Middle frontal gyrus (tissue), 1 donor: ENCODE measurements around the gene SLC4A9.
"Not testable (repeated sequence)": the region's sequence is repeated elsewhere in the genome, so short reads cannot be mapped to it uniquely, and the experiment has no call there.

ENCODE experiments used
- DNase-seq: peaks from one replicate; pipeline ENCODE4 v3.0.0-alpha.2; 2015; ENCODE audit warnings: low spot score; ENCODE audit errors: extremely low spot score

The SLC4A9 gene

GRCh38 chr5:140399979-140400729 is 40.2 kb downstream of the SLC4A9 start:
- no peak for DNase-seq

DNA sequence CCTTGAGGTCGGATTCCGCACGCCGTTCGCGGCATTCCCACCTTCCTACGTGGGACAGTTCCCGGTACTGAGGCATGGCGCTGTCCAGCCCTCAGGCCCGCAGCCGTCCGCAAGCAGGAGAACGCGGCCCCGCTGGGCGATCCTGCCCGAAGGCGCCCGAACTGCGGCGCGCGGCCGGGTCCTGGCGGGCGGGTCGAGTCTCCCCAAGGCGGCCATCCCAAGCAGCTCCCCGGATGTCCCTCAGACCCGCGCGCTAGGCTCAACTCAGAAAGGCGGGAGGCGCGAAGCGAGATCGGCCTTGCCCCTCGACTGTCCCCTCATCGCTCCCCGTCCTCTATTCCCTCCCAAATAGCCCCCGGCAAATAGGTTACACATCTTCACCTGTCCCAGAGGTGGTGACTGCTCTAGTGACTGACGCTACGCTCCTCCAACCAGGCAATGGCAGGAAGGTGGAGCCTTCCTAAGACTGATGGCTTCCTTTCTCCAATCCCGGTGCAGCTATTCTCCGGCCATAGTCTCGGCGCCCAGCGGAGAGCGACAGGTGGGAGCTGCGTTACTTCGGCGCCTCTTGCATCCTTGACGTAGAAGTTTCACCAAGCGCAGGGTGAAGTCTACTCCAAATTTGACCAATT is 40.9 kb downstream of the SLC4A9 start:
- DNase-seq, result peak; percentile 89

GRCh38 chr5:140401362-140402257 is 41.6 kb downstream of the SLC4A9 start, which contains the start of gene ANKHD1:
Gene ANKHD1, plus strand, starts transcription at chr5:140401833. Its CDS starts 135 bp downstream, at chr5:140401968.
- DNase-seq, result peak; percentile 100

DNA sequence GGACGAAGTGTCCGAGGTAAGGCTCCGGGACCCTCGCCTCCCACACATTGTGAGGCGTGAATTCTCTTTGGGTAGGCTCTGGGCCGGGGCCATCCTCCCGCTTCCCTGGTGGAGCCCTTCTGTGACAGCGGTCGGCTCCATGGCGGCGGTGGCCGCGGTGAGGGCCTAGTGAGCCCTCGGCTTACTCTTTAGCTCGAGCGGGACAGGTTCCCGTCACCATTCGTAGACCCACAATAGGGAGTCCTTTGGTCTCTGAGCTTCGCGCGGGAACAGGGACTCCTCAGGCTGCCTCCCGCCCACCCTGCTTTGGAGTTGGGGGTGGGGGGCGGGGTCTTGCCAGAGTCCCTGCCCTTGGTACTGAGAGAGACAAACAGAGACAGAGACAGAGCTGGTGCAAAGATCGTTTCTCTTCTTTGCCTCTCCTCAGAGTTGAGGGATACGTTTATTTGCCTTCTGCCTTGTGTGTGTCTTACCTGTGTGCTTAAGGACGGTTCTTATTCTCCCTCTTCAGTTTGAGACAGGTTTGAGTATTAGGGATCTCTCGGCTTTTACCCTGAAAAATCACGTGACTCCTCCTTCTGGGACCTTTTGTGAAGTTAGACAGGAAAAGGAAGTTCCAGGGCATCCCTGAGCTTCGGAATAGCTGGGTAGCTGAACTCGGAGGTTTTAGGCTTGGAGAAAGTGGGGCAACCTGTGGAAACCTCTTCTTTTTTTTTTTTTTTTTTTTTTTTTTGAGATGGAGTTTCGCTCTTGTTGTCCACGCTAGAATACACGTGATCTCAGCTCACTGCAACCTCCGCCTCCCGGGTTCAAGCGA is 42.5 kb downstream of the SLC4A9 start:
- DNase-seq, result no peak

DNA sequence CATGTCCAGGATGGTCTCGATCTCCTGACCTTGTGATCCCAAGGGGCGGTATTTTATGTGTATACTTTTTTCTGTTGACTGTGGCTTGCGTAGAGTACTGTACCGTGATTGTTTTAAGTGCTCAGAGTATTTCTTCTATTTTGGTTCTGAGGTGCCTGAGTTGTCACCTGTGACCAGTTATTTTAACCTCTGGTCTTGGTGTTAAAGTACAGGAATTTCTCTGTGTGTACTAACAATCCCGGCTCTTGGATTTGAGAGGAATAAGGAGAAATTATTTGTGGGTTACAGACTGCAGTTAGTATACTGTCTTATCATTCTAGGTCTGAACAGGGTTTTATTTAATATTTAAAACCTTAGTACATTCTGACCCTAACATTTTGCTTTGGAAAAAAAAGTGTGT is 43.6 kb downstream of the SLC4A9 start:
- no peak for DNase-seq

DNA sequence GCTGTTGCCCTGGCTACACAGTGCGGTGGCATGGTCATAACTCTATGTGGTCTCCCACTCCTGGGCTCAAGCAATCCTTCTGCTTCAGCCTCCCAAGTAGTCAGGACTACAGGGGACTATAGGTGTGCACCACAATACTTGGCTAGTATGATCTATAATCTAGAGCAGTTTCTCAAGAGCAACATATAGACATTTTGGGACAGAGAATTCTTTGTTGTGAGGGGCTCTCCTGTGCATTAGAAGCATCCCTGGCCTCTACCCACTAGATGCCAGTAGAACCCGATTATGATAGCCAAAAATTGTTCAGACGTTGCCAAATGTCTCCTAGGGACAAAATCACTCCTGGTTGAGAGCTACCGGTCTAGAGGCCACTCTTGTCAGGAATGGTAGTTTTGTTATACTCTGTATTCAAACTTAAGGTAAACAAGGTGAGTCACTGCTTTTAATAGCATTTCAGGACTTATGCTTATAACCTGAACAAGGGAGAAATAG is 48.8 kb downstream of the SLC4A9 start:
- DNase-seq, result no peak

DNA sequence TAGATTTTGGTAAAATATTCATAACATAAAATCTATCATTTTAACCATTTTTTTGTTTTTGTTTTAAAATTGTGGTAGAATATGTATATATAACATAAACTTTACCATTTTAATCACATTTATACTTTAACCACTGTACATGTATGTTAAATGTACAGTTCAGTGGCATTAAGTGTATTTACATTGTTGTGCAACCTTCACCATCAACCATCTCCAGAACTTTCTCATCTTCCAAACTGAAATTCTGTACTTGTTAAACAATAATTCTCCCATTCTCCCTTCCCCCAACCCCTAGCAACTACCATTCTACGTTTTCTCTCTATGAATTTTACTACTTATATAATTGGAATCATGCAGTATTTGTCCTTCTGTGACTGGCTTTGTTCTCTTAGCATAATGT is 53.2 kb downstream of the SLC4A9 start:
- no peak for DNase-seq

- no peak for DNase-seq
Observed at GRCh38 chr5:140417235-140417634, 57.2 kb downstream of the SLC4A9 start.

DNA sequence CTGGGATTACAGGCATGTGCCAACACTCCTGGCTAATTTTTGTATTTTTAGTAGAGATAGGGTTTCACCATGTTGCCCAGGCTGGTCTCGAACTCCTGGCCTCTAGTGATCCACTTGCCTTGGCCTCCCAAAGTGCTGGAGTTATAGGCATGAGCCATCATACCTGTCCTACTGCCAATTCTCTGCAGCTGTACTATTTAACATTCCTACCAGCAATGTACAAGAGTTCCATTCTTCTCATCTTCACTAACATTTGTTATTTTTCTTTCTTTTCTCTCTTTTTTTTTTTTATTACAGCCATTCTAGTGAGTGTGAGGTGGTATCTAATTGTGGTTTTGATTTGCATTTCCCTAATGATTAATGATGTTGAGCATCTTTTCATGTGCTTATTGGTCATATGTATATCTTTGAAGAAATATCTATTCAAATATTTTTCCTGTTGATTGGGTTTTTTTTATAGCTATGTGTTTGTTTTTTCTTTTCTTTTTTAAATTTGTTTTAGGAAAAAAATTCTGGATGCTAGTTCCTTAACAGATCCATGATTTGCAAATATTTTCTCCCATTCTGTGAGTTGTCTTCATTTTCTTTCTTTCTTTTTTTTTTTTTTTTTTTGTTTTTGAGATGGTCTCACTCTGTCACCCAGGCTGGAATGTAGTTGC is 59.0 kb downstream of the SLC4A9 start:
- no peak for DNase-seq

- no peak for DNase-seq
Observed at GRCh38 chr5:140420226-140420570, 60.2 kb downstream of the SLC4A9 start.

- no peak for DNase-seq
Observed at GRCh38 chr5:140420665-140421361, 60.8 kb downstream of the SLC4A9 start.

DNA sequence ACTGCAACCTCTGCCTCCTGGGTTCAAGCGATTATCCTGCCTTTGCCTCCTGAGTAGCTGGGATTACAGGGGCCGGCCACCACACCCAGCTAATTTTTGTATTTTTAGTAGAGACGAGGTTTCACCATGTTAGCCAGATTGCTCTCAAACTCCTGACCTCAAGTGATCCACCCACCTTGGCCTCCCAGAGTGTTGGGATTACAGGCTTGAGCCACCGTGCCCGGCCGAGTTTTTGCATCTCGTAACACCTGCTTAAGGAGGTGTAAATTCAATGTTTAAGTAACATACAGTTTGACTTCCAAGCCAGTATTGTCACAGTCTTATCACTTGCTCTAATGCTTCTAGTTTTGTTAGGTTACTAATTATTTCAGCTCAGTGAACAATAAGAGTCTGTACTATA is 61.4 kb downstream of the SLC4A9 start:
- not testable (repeated sequence) for DNase-seq

DNA sequence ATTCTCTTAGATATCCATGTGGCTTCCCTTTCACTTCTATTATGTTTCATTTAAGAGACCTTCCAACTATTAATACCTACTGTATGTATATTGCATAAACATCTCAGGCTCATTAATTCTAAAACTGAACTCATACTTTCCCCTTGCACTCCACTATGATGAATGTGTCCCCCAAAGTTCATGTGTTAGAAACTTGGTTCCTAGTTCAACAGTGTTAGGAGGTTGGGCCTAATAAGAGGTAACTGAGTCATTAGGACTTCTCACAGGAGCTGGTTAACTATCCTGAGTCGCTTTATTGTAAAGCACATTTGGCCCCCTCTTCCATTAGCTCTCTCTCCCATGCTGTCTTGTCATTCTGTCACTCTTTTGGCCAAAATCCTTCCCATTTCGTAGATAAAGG is 63.6 kb downstream of the SLC4A9 start:
- DNase-seq, result no peak

DNA sequence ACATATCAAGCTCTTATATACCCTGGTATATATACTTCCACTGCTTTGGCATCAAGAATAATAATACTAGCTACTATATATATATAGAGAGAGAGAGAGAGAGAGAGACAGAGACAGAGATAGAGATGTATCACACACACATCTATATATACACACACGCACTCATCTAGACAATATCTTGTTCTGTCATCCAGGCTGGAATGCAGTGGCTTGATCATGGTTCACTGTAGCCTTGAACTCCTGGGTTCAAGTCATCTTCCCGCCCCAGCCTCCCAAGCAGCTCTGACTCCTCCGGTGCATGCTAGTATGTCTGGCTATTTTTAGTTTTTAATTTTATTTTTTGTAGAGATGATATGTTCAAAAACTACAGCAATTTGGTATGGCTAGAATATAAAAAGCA is 64.1 kb downstream of the SLC4A9 start:
- DNase-seq, result no peak
